GM23338 (cell line): ENCODE measurements around the gene ZNF644. TPM values are rescaled to one million over a fixed set of nuclear protein-coding genes. Genes with fewer than 3 reads are reported as not detected.

ENCODE experiments used
- ATAC-seq: fragments of 200-7000 bp; cut with Tn5 transposase; 3 replicates; pipeline ENCODE4 v1.9.1; 2020
- DNase-seq: peaks from one replicate; pipeline ENCODE4 v3.0.0-alpha.2; 2015; ENCODE audit warnings: low spot score
- H2AFZ ChIP-seq: fragments of 200-600 bp; sonication (generic); 2 replicates; pipeline ENCODE4 v1.8.0; 2016; ENCODE audit warnings: antibody characterized with exemption, mild to moderate bottlenecking, moderate library complexity
- H3F3A ChIP-seq: fragments of 200-600 bp; sonication (generic); replicated peaks from 2 replicates; pipeline ENCODE4 v1.8.0; 2017; ENCODE audit warnings: antibody characterized with exemption, mixed run types, low read depth
- H3K27ac ChIP-seq: fragments of 200-600 bp; sonication (generic); 2 replicates; pipeline ENCODE4 v1.6.1; 2016; ENCODE audit warnings: low read depth
- H3K27me3 ChIP-seq: fragments of 200-600 bp; sonication (generic); 2 replicates; pipeline ENCODE4 v1.8.0; 2016; ENCODE audit warnings: mild to moderate bottlenecking, mixed run types, moderate library complexity; ENCODE audit not compliant: insufficient read depth
- H3K36me3 ChIP-seq: fragments of 200-600 bp; sonication (generic); 2 replicates; pipeline ENCODE4 v1.8.0; 2016; ENCODE audit warnings: mild to moderate bottlenecking; ENCODE audit not compliant: insufficient read depth
- H3K4me1 ChIP-seq: fragments of 200-600 bp; sonication (generic); 2 replicates; pipeline ENCODE4 v1.8.0; 2016; ENCODE audit warnings: mild to moderate bottlenecking, moderate library complexity; ENCODE audit not compliant: insufficient read depth
- H3K4me2 ChIP-seq: fragments of 200-600 bp; sonication (generic); 2 replicates; pipeline ENCODE4 v1.7.1; 2017; ENCODE audit warnings: mixed run types
- H3K4me3 ChIP-seq: fragments of 200-600 bp; sonication (generic); 2 replicates; pipeline ENCODE4 v1.6.1; 2016; ENCODE audit warnings: mixed run types
- H3K79me2 ChIP-seq: fragments of 200-600 bp; sonication (generic); replicated peaks from 2 replicates; pipeline ENCODE4 v1.8.0; 2017; ENCODE audit warnings: mild to moderate bottlenecking; ENCODE audit not compliant: insufficient read depth
- H3K9me2 ChIP-seq: fragments of 200-600 bp; sonication (generic); 2 replicates; pipeline ENCODE4 v1.8.0; 2017; ENCODE audit not compliant: insufficient read depth
- H4K20me1 ChIP-seq: fragments of 200-600 bp; sonication (generic); replicated peaks from 2 replicates; pipeline ENCODE4 v1.8.0; 2017; ENCODE audit warnings: mild to moderate bottlenecking; ENCODE audit not compliant: insufficient read depth
- H3K27ac Mint-ChIP-seq: 2 replicates; pipeline ENCODE4 v1.8.0; 2020; ENCODE audit warnings: inconsistent platforms, mild to moderate bottlenecking, moderate library complexity, mixed read lengths
- H3K27me3 Mint-ChIP-seq: 3 replicates; pipeline ENCODE4 v1.8.0; 2022; ENCODE audit warnings: low read depth, mild to moderate bottlenecking, moderate library complexity, mixed read lengths, inconsistent platforms; ENCODE audit not compliant: insufficient read depth, poor library complexity
- H3K36me3 Mint-ChIP-seq: 3 replicates; pipeline ENCODE4 v1.8.0; 2021; ENCODE audit warnings: low read depth, mild to moderate bottlenecking, inconsistent platforms, moderate library complexity, mixed read lengths
- H3K4me1 Mint-ChIP-seq: 3 replicates; pipeline ENCODE4 v1.8.0; 2020; ENCODE audit warnings: mild to moderate bottlenecking, inconsistent platforms, mixed read lengths
- H3K4me3 Mint-ChIP-seq: 3 replicates; pipeline ENCODE4 v1.8.0; 2021; ENCODE audit warnings: moderate library complexity, mild to moderate bottlenecking, inconsistent platforms, mixed read lengths
- H3K9me3 Mint-ChIP-seq: 3 replicates; pipeline ENCODE4 v1.8.0; 2020; ENCODE audit warnings: moderate library complexity, mild to moderate bottlenecking, inconsistent platforms, mixed read lengths
- CREB1 ChIP-seq: fragments of 250-450 bp; sonication (Bioruptor Pico); IDR thresholded peaks from 2 replicates; pipeline ENCODE4 v1.5.0; 2020; ENCODE audit warnings: low read depth, mild to moderate bottlenecking, moderate library complexity
- CTCF ChIP-seq, 2 experiments: fragments of 200-600 bp in 1 of 2; sonication (generic) in 1 of 2; conservative IDR thresholded peaks; 2 replicates each; pipeline versions ENCODE4 v1.5.1 to v1.6.1; 2016 to 2017; ENCODE audit warnings: antibody characterized with exemption in 2 of 2, low read depth in 2 of 2, mild to moderate bottlenecking in 2 of 2, moderate library complexity in 1 of 2
- ETS1 ChIP-seq: IDR thresholded peaks from 2 replicates; pipeline ENCODE4 v1.6.1; 2016; ENCODE audit warnings: antibody characterized with exemption
- EZH2 ChIP-seq: fragments of 200-600 bp; sonication (generic); IDR thresholded peaks from one replicate; pipeline ENCODE4 v1.8.0; 2017; ENCODE audit warnings: antibody characterized with exemption, mild to moderate bottlenecking, low read depth; ENCODE audit not compliant: unreplicated experiment
- EZH2phosphoT487 ChIP-seq: fragments of 200-600 bp; sonication (generic); IDR thresholded peaks from one replicate; pipeline ENCODE4 v1.8.1; 2018; ENCODE audit warnings: antibody characterized with exemption; ENCODE audit not compliant: unreplicated experiment
- JUNB ChIP-seq: IDR thresholded peaks from one replicate; pipeline ENCODE4 v1.6.1; 2016; ENCODE audit warnings: antibody characterized with exemption; ENCODE audit not compliant: unreplicated experiment
- NANOG ChIP-seq: IDR thresholded peaks from 2 replicates; pipeline ENCODE4 v1.6.1; 2016; ENCODE audit warnings: antibody characterized with exemption, borderline replicate concordance
- POLR2AphosphoS5 ChIP-seq: IDR thresholded peaks from 2 replicates; pipeline ENCODE4 v1.6.1; 2016; ENCODE audit warnings: antibody characterized with exemption, low read depth
- REST ChIP-seq: IDR thresholded peaks from one replicate; pipeline ENCODE4 v1.6.1; 2018; ENCODE audit warnings: antibody characterized with exemption; ENCODE audit not compliant: unreplicated experiment
- STAT1 ChIP-seq: IDR thresholded peaks from one replicate; pipeline ENCODE4 v1.6.1; 2016; ENCODE audit warnings: antibody characterized with exemption; ENCODE audit not compliant: unreplicated experiment
- ZNF114 ChIP-seq: fragments of 250-450 bp; sonication (Bioruptor Pico); IDR thresholded peaks from 2 replicates; pipeline ENCODE4 v1.5.0; 2020; ENCODE audit warnings: mild to moderate bottlenecking, moderate library complexity
- ZNF331 ChIP-seq: fragments of 250-450 bp; sonication (Bioruptor Pico); IDR thresholded peaks from 2 replicates; pipeline ENCODE4 v1.5.0; 2020; ENCODE audit warnings: low read depth, mild to moderate bottlenecking, moderate library complexity
- ZNF462 ChIP-seq: fragments of 250-450 bp; sonication (Bioruptor Pico); IDR thresholded peaks from 2 replicates; pipeline ENCODE4 v1.5.0; 2020; ENCODE audit warnings: mild to moderate bottlenecking, moderate library complexity
- polyA plus RNA-seq: library from polyadenylated mRNA; unstranded; fragments of >200 nt; fragmentation: Nextera tagmentation; extraction: Ambion mirVana; gene quantifications from 2 replicates; pipeline ENCODE4 v1.2.1, GENCODE V29; 2016
- total RNA-seq: library from RNA; depleted of rRNA; stranded (reverse); fragments of >200 nt; shearing (Covaris generic); gene quantifications from 2 replicates; pipeline ENCODE4 v1.2.3, GENCODE V29; 2014

ZNF644 gene
- total and polyA plus RNA-seq, 2 experiments from 2014 or later, result 101 to 103 TPM

GRCh38 chr1:90922996-90923395, 98.8 kb downstream of the ZNF644 start:
- Histone ChIP-seq H4K20me1 (peaks cover 6% of the 10 kb centered on the region; the same call in 1 of the 2 replicates), H3K4me2 (peak overlapping the region; percentile 44), H3K27ac (no peak overlapping the region), H3K36me3 (no peaks in the 10 kb centered on the region), H3K4me3 (peak overlapping the region; percentile 2; the same call in 1 of the 2 replicates), H2AFZ (no peak overlapping the region), H3K79me2 (peaks cover 86% of the 10 kb centered on the region), H3F3A (no peaks in the 10 kb centered on the region), H3K4me1 (peaks cover 66% of the 10 kb centered on the region), H3K9me2 (no peaks in the 10 kb centered on the region), H3K27me3 (no peaks in the 10 kb centered on the region)
- DNase-seq (no peak), ATAC-seq (no peak)
- H3K4me3 Mint-ChIP-seq, result peak overlapping the region; percentile 48; the same call in 2 of the 3 replicates
- peak overlapping the region; percentile 85 for H3K27ac Mint-ChIP-seq
- peaks cover 81% of the 10 kb centered on the region for H3K4me1 Mint-ChIP-seq
- H3K36me3 Mint-ChIP-seq, result peaks cover 7% of the 10 kb centered on the region; the same call in 2 of the 3 replicates
- H3K9me3 Mint-ChIP-seq, result no peaks in the 10 kb centered on the region
- TF ChIP-seq CREB1 (CRISPR knock-in tag), result no peak
- TF ChIP-seq JUNB, result no peak
- no peak for TF ChIP-seq STAT1
- TF ChIP-seq EZH2, result no peak
- TF ChIP-seq NANOG, result no peak
- TF ChIP-seq EZH2phosphoT487, result no peak
- TF ChIP-seq ZNF331, result no peak
- no peak for TF ChIP-seq ETS1
- no peak for TF ChIP-seq ZNF114 (CRISPR knock-in tag)
- TF ChIP-seq POLR2AphosphoS5, result no peak
- no peak for TF ChIP-seq ZNF462
- no peak for TF ChIP-seq CTCF (conservative IDR thresholded peaks at IDR 0.05; ENCODE audit: low read depth in 2 of 2)
- no peak for TF ChIP-seq REST
- H3K27me3 Mint-ChIP-seq, result peaks cover 2% of the 10 kb centered on the region
